ENCODE results near the gene BANF1. TPM values are rescaled to one million over a fixed set of nuclear protein-coding genes. Genes with fewer than 3 reads are reported as not detected.
A peak's percentile ranks its signal among the peaks of the same experiment; 100 is the strongest.

BANF1 gene, protein sequence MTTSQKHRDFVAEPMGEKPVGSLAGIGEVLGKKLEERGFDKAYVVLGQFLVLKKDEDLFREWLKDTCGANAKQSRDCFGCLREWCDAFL
- total RNA-seq (10 to 100 TPM; 10.7 to 11.1 TPM), polyA plus RNA-seq (10 to 100 TPM; 83.0 to 100.0 TPM)

- peaks cover 2 to 41% (median 32%) of the 10 kb centered on the region in 4 donors for H3K36me3 ChIP-seq (ENCODE audit: control insufficient read depth in 4 of 4, insufficient read depth in 3 of 4, low read depth in 1 of 4, low read length in 3 of 4)
These were observed at the start of gene BANF1, which contains the start of gene EIF1AD for GRCh38 chr11:66001942-66002647. TSS of gene BANF1 (plus strand) at chr11:66002503. CDS start at chr11:66003251, 748 bp downstream. TSS of gene EIF1AD (minus strand) at chr11:66002157. CDS start at chr11:66000389, 1,768 bp downstream.

More at GRCh38 chr11:66001942-66002647, at the start of gene BANF1, which contains the start of gene EIF1AD:
- TF ChIP-seq, protein P1, sequence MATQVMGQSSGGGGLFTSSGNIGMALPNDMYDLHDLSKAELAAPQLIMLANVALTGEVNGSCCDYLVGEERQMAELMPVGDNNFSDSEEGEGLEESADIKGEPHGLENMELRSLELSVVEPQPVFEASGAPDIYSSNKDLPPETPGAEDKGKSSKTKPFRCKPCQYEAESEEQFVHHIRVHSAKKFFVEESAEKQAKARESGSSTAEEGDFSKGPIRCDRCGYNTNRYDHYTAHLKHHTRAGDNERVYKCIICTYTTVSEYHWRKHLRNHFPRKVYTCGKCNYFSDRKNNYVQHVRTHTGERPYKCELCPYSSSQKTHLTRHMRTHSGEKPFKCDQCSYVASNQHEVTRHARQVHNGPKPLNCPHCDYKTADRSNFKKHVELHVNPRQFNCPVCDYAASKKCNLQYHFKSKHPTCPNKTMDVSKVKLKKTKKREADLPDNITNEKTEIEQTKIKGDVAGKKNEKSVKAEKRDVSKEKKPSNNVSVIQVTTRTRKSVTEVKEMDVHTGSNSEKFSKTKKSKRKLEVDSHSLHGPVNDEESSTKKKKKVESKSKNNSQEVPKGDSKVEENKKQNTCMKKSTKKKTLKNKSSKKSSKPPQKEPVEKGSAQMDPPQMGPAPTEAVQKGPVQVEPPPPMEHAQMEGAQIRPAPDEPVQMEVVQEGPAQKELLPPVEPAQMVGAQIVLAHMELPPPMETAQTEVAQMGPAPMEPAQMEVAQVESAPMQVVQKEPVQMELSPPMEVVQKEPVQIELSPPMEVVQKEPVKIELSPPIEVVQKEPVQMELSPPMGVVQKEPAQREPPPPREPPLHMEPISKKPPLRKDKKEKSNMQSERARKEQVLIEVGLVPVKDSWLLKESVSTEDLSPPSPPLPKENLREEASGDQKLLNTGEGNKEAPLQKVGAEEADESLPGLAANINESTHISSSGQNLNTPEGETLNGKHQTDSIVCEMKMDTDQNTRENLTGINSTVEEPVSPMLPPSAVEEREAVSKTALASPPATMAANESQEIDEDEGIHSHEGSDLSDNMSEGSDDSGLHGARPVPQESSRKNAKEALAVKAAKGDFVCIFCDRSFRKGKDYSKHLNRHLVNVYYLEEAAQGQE (IDR thresholded peaks at IDR 0.05) = peak; percentile 82
- TF ChIP-seq, protein P2, sequence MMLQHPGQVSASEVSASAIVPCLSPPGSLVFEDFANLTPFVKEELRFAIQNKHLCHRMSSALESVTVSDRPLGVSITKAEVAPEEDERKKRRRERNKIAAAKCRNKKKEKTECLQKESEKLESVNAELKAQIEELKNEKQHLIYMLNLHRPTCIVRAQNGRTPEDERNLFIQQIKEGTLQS (IDR thresholded peaks at IDR 0.05) = peak; percentile 58
- TF ChIP-seq HNF4G (IDR thresholded peaks at IDR 0.05) (peak; percentile 9), ZBTB33 (IDR thresholded peaks at IDR 0.05) (peak; percentile 98), GABPA (IDR thresholded peaks at IDR 0.05 in 1 of 2, conservative IDR thresholded peaks at IDR 0.05 in 1 of 2) (peak; percentile 98 to 99), RAD21 (IDR thresholded peaks at IDR 0.05) (peak in 1 of 2 donors; percentile 45), NR2F2 (IDR thresholded peaks at IDR 0.05) (peak; percentile 88), RXRA (IDR thresholded peaks at IDR 0.05) (peak; percentile 56 to 76), HNF4A (conservative IDR thresholded peaks at IDR 0.05) (peak; percentile 51 to 68), JUND (IDR thresholded peaks at IDR 0.05) (peak in 1 of 2 donors; percentile 56), YY1 (IDR thresholded peaks at IDR 0.05) (peak; percentile 93), SP1 (IDR thresholded peaks at IDR 0.05) (peak; percentile 83), EGR1 (IDR thresholded peaks at IDR 0.05; ENCODE audit: low read depth in 2 of 2) (peak; percentile 50 to 72), TAF1 (conservative IDR thresholded peaks at IDR 0.05) (no peak), FOXA2 (IDR thresholded peaks at IDR 0.05) (no peak), FOXA1 (IDR thresholded peaks at IDR 0.05) (no peak)
- TF ChIP-seq, protein P3, sequence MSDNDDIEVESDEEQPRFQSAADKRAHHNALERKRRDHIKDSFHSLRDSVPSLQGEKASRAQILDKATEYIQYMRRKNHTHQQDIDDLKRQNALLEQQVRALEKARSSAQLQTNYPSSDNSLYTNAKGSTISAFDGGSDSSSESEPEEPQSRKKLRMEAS (IDR thresholded peaks at IDR 0.05) = peak; percentile 94
- TF ChIP-seq, protein P4, sequence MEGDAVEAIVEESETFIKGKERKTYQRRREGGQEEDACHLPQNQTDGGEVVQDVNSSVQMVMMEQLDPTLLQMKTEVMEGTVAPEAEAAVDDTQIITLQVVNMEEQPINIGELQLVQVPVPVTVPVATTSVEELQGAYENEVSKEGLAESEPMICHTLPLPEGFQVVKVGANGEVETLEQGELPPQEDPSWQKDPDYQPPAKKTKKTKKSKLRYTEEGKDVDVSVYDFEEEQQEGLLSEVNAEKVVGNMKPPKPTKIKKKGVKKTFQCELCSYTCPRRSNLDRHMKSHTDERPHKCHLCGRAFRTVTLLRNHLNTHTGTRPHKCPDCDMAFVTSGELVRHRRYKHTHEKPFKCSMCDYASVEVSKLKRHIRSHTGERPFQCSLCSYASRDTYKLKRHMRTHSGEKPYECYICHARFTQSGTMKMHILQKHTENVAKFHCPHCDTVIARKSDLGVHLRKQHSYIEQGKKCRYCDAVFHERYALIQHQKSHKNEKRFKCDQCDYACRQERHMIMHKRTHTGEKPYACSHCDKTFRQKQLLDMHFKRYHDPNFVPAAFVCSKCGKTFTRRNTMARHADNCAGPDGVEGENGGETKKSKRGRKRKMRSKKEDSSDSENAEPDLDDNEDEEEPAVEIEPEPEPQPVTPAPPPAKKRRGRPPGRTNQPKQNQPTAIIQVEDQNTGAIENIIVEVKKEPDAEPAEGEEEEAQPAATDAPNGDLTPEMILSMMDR (IDR thresholded peaks at IDR 0.05; ENCODE audit: low read depth, low read length, missing input control) = no peak
- peak; percentile 94 for DNase-seq (ENCODE audit: low spot score)
- H3K9ac ChIP-seq (ENCODE audit: low read depth in 1 of 2, low read length in 2 of 2) = peak within 1 kb of the TSS; percentile 51 to 75
- peak within 1 kb of the TSS; percentile 77 to 97 (median 92) for H3K4me3 ChIP-seq (ENCODE audit: low read depth in 1 of 3, low read length in 3 of 3)
- peaks cover 4 to 30% (median 21%) of the 10 kb centered on the region in 4 donors for H3K4me1 ChIP-seq (ENCODE audit: control insufficient read depth in 4 of 4, insufficient read depth in 4 of 4, low read length in 3 of 4)
- peak within 1 kb of the TSS; percentile 88 to 97 for H3K27ac ChIP-seq (ENCODE audit: low read depth in 1 of 2, low read length in 2 of 2)
- H3K27me3 ChIP-seq (ENCODE audit: control insufficient read depth in 4 of 4, insufficient read depth in 4 of 4, low read length in 3 of 4) = no peaks in the 10 kb centered on the region
- no peaks in the 10 kb centered on the region for H3K9me3 ChIP-seq (ENCODE audit: control insufficient read depth in 4 of 4, low read length in 3 of 4)
- under 1% methylated on average over 55 of the region's 55 CpGs for WGBS
